NCI-H187 treated with DMSO at 0.1 percent for 48 hours (cell line): ENCODE data around the gene IER5.
"Not testable (repeated sequence)": the region's sequence is repeated elsewhere in the genome, so short reads cannot be mapped to it uniquely, and the experiment has no call there.

ENCODE experiments used
- DNase-seq: peaks from one replicate; lab custom pipeline; 2025; lab: John Stamatoyannopoulos, UW

IER5 gene

DNA sequence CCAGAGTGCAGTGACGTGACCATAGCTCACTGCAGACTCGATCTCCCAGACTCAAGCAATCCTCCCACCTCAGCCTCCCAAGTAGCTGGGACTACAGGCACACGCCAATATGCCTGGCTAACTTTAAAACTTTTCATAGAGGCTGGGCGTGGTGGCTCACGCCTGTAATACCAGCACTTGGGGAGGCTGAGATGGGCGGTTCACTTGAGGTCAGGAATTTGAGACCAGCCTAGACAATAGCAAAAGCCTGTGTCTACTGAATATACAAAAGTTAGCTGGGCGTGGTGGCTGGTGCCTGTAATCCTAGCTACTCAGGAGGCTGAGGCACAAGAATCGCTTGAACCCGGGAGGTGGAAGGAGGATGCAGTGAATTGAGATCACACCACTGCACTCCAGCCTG is 27.5 kb downstream of the IER5 start:
- not testable (repeated sequence) for DNase-seq

GRCh38 chr1:181116819-181117390 is 28.4 kb downstream of the IER5 start:
- no peak for DNase-seq

DNA sequence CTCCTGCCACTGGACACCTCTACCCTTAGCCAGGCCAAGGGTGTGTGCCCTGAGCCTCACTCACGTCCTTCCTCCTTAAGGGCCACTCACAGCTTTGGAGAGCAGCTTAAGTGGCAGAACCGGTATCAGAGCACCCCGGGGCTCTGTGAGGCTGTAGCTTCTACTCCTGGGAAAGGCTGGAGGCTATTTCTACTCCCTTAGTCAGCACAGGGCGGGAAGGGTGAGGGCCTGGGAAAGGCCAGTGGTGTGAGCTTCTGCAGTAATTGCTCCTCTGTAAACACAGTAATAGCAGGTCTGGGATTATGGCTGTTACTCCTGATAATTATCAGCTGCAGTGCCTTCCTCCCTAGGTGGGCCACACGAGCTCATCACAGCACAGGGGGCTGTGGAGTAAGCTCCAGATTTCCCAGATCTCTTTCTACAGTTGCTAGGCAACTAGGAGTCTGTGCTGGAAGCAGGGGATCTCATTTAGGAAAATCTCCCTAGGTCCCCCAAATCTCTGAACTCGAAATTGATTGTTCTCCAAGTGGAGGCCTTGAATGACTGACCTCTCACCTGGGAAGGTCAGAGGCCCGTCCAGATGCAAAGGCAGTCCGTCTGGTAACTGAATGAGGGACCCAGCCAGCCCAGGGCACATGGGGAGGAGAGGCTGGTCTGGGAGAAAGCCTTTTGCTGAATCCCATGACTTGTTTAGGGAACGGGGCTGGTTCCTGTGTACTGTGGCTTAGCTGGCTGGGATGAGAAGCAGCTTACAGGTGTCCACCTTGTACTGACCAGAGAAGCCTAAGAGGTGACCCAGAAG is 29.3 kb downstream of the IER5 start:
- no peak for DNase-seq

DNA sequence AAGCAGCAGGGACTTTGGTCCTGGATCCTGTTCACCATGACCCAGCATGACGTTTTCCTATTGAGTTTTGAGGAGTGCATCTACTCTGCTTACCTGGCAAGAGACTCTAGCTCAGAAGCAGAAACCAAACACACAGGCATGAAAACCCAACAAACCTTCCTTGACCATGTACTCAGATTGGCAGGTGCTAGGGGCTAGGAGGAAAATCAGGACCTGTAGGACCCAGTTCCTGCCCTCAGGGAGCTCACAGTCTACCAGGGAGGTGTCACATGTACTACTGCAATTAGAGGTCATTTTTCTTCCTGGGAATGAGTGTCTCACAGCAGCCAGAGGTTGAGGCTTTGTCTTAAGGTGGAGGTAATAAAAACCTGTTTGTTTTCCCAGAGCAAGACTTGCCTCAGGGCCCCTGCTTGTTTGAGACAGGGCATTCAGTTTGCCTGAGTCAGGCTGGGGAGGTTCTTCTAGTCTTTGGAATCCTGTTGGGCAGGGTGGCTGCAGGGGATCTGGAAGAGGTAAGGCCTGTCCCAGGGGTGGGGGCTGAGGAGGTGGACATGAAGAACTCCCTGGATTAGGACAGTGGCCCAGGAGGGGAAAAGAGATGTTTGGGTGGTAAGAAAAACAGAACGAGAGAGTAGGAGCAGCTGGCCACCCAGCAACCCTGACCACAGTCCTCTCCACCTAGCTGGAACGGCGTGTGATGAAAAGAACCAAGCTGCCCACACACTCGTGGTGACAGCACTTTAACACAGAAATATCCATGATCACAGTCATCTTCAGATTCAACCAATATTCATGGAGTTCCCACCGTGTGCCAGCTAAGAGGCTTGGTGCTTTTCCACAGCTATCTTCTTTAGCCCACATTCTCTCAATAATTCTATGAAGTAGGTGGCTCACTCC is 30.8 kb downstream of the IER5 start:
- DNase-seq = no peak

DNA sequence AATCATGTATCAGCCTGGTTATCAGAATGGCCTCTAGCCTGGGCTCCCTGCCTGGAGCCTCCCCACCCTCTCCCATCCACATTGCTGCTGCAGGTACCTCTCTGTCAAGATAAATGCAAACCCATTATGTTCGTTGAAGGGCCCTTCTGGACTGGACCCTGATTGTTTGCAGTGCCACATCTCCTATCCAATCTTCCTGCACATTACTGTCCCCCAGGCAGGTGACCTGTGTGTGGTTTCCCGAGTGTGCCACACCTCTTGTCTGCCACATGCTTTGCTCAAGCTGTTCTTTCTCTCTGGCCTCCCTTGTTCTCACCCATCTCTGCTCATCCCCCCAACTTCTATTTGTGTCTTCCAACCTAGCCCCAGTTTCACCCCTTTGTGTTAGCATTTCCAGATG is 32.4 kb downstream of the IER5 start:
- peak; percentile 95 for DNase-seq

DNA sequence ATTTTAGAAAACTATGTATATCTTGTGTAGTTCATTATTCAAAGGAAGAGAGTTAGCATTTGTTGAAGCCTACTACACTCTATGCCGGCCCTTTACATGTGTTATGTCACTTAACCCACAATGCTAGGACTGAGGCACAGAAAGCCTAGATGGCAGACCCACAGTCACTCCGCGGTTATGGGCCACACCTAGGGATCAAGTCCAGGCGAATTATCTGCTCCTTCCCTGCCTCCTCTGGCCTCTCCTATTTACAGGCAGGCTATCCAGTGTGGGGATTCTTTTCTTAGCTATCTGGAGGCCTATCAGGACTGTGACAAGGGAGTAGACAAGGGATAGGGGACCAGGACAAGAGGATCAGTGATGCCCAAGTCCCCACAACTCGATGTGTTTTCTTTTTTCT is 33.0 kb downstream of the IER5 start:
- DNase-seq = no peak

DNA sequence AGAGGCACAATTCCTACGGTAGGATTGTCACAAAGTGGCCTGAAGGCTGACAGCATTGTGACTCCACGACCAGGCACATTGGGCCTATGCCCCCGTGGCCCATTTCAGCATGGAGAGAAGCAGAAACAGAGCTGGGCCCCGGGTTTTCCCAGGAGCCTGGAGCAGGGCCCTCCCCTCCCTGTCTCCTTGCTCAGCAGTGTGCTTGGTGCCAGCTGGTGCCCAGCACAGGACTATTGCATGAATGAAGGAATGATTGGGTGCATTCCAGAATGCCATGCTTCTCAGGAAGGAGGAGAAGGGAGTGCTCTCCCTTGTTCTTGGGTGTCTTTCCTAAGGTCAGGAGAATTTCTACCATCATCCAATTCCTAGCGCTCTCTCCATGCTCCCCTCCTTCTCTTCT is 33.7 kb downstream of the IER5 start:
- no peak for DNase-seq

DNA sequence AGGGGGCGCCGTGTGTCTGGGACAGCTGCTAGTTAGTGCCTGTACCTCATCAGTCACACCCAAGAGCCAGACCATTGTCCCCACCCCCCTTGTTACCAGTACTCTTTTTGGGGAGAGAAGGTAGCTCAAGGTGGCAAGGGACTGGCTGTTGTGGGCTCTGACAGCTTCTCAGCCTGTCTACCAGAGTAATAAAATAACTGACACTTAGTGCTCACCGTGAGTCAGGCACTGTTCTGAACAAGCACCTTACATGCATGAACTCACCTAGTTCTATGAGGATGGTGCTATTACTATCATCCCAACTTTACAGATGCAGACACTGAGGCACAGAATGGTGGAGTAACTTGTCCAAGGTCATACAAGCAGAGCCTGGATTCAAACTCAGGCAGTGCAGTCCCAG is 34.7 kb downstream of the IER5 start:
- DNase-seq = no peak

GRCh38 chr1:181124291-181124751 is 35.8 kb downstream of the IER5 start:
- DNase-seq = no peak

GRCh38 chr1:181126289-181126688 is 37.8 kb downstream of the IER5 start:
- no peak for DNase-seq

DNA sequence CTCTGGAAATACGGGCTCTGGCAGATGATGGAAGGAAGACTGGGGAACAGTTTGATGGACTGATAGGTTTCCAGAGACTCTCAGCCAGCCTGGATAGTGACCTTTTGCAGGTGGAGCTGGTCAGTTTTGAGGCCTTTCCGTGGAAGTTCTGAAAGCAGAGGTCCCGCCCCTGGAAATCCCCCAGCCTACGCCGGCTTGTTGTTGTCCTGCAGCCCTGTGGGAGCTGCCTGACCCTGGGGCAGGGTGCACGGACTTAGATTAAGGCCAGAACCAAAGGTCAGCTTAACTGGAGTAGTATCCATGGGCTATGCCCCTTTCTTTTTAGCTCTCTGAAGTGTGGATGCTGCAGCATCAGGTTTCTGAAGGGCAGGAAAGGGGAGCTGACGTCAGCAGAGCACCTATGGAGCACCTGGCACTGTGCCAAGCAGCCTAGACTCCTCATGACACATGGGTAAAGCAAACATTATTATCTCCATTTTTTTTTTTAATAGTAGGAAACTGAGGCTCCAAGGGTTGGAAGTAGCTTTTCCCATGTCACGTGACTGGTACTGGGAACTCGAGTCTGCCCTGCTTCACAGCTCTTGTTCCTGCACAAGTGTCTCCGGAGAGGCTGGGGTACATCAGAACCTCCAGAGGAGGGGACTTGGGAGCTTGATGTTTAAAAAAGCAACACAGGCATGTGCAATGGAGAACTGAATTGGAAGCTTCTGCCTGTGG is 38.5 kb downstream of the IER5 start:
- peak; percentile 93 for DNase-seq

- DNase-seq = no peak
Observed at GRCh38 chr1:181127898-181128453, 39.5 kb downstream of the IER5 start.

GRCh38 chr1:181128592-181129497 is 40.3 kb downstream of the IER5 start:
- no peak for DNase-seq

DNA sequence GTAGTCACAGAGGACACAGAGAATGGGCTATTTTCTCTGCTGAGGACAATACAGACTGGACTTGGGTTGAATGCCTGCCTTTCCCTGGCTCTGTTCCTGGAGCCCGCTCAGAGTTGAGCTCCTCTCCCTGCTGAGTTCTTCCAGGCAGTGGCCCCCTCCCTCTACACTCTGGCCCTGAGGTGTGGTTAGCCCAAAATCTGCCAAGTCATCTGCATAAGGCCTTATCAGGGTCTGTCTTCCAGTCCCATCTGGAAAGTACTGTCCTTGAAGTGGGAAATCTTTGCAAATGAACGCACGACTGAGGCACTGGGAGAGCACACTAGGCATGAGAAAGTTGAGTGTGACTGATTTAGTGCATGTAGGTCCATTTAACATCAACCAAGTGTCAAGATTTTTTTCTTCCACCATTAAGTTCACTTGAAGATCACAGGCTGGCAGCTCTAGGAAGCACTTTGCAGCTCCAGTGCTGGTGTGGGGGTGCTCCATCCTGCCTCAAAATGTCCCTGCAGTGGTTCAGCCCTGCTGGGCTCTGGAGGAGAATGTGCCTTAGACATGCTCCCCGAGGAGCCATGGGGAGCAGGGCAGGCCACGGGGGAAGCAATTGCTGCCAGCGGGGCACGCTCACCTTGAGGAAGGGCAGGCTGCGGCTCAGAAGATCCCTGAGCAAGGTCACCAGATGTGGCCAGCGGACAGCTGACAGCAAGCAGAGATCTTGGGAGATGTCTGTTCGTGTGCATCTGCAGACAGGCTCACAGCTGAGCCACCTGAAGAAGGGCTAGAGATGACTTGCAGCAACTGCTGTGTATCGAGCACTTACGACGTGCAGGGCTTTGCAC is 41.5 kb downstream of the IER5 start:
- DNase-seq = no peak

DNA sequence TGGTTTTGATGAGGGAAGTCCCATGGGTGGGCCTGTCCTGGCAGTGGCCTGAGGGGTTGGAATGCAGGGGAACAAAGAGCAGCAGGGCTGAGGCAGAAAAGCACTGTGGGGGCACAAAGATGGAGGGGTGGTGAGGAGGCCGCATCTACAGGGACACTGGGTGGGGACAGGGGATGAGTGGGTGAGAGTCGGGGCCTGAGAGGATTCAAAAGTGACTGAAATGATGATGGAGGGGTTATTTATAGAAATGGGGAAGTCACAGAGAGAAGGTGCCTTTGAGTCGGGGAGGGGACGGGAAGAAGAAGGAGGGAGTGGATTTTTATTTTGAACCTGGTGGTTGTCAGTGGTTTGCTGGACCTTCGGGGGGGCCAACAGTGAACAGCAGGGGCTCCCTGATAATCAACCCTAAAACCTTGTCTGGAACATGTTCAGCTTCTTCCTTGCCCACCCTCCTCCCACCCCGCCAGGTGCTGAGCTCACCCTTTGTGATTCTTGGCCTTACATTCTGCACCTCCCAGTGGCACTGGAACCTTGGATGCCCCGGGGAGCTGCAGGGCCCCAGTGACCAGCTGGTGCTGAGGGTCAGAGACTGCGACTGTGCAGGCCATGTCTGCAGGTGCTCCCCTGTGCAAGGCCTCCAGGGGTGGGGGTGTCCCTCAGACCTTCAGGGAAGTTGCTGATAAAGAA is 42.9 kb downstream of the IER5 start:
- no peak for DNase-seq

DNA sequence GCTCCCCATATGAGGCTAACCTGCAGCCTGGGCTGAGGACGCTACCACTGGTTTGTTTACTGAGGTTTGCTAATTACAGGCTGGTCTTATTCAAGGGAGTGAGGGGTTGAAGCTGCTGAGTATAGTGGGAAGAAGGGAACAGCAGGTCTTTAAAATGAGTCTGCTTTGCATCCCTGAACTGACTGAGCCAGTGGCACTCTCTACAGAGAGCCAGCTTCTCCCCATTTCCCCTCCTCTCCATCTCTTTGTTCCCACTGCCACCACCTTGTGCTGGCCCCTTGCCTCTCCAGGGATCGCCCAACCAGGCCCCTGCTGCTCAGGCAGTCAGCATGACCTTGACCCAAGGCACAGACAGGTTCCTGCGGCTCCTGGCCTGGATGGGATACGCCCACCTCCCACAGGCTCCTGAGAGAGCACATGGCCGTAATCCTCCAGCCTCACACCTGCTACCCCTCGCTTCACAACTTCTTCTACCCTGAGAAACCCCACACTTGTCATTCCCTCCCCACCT is 45.0 kb downstream of the IER5 start:
- no peak for DNase-seq

GRCh38 chr1:181133969-181134418 is 45.5 kb downstream of the IER5 start:
- DNase-seq = no peak

- peak; percentile 34 for DNase-seq
Observed at GRCh38 chr1:181134543-181135436, 46.3 kb downstream of the IER5 start.
